MM.1S (cell line): ENCODE measurements around the gene BCAP31.

Experiments
- DNase-seq: peaks from one replicate; pipeline ENCODE4 v3.0.0-alpha.2; 2015
- H2AFZ ChIP-seq: fragments of 300-600 bp; sonication (generic); 2 replicates; pipeline ENCODE4 v1.6.0; 2016; ENCODE audit warnings: antibody characterized with exemption, low read length
- H3F3A ChIP-seq: fragments of 300-600 bp; sonication (generic); 2 replicates; pipeline ENCODE4 v1.6.1; 2016; ENCODE audit warnings: mild to moderate bottlenecking, antibody characterized with exemption, low read length, moderate library complexity, mixed read lengths; ENCODE audit not compliant: insufficient read depth
- H3K27ac ChIP-seq: fragments of 300-600 bp; sonication (generic); 2 replicates; pipeline ENCODE4 v1.5.1; 2016; ENCODE audit warnings: mild to moderate bottlenecking, low read length
- H3K27me3 ChIP-seq: fragments of 300-600 bp; sonication (generic); replicated peaks from 2 replicates; pipeline ENCODE4 v1.6.0; 2016; ENCODE audit warnings: low read length; ENCODE audit not compliant: insufficient read depth
- H3K36me3 ChIP-seq: fragments of 300-600 bp; sonication (generic); replicated peaks from 2 replicates; pipeline ENCODE4 v1.6.1; 2016; ENCODE audit warnings: mild to moderate bottlenecking, low read length, mixed read lengths; ENCODE audit not compliant: insufficient read depth
- H3K4me1 ChIP-seq: fragments of 300-600 bp; sonication (generic); 2 replicates; pipeline ENCODE4 v1.6.1; 2016; ENCODE audit warnings: low read length, mixed read lengths
- H3K4me2 ChIP-seq: fragments of 300-600 bp; sonication (generic); 2 replicates; pipeline ENCODE4 v1.6.0; 2016; ENCODE audit warnings: low read depth, low read length
- H3K4me3 ChIP-seq: fragments of 300-600 bp; sonication (generic); 2 replicates; pipeline ENCODE4 v1.5.1; 2016; ENCODE audit warnings: low read length, mixed read lengths
- H3K79me2 ChIP-seq: fragments of 300-600 bp; sonication (generic); 2 replicates; pipeline ENCODE4 v1.6.1; 2016; ENCODE audit warnings: mixed run types, low read length, mixed read lengths
- H3K9ac ChIP-seq: fragments of 300-600 bp; sonication (generic); 2 replicates; pipeline ENCODE4 v1.6.1; 2016; ENCODE audit warnings: low read length, mixed read lengths
- H3K9me2 ChIP-seq: fragments of 300-600 bp; sonication (generic); replicated peaks from 2 replicates; pipeline ENCODE4 v1.6.1; 2016; ENCODE audit warnings: mild to moderate bottlenecking, low read length, mixed read lengths; ENCODE audit not compliant: insufficient read depth
- H3K9me3 ChIP-seq: fragments of 300-600 bp; sonication (generic); replicated peaks from 2 replicates; pipeline ENCODE4 v1.6.1; 2016; ENCODE audit warnings: mild to moderate bottlenecking, low read length, mixed read lengths; ENCODE audit not compliant: insufficient read depth
- H4K20me1 ChIP-seq: fragments of 300-600 bp; sonication (generic); 2 replicates; pipeline ENCODE4 v1.6.1; 2016; ENCODE audit warnings: mild to moderate bottlenecking, low read length, moderate library complexity, mixed read lengths; ENCODE audit not compliant: insufficient read depth
- CTCF ChIP-seq: fragments of 300-600 bp; sonication (generic); IDR thresholded peaks from 2 replicates; pipeline ENCODE4 v1.5.1; 2016; ENCODE audit warnings: antibody characterized with exemption, low read length, mixed read lengths
- EZH2 ChIP-seq: fragments of 300-600 bp; sonication (generic); optimal IDR thresholded peaks from 2 replicates; pipeline ENCODE3; 2017; ENCODE audit warnings: low read depth, mild to moderate bottlenecking, antibody characterized with exemption, low read length, mixed read lengths
- EZH2phosphoT487 ChIP-seq: fragments of 300-600 bp; sonication (generic); IDR thresholded peaks from 2 replicates; pipeline ENCODE4 v1.6.1; 2018; ENCODE audit warnings: antibody characterized with exemption, low read length

The BCAP31 gene

GRCh38 chrX:153726286-153727122, 2.3 kb upstream of the BCAP31 start:
- DNase-seq, result peak; percentile 83
- H3K9ac ChIP-seq, result peak overlapping the region; percentile 21; the same call in 1 of the 2 replicates
- H3K27me3 ChIP-seq, result no peaks in the 10 kb centered on the region
- peak overlapping the region; percentile 62 for H3K4me2 ChIP-seq
- H3K4me1 ChIP-seq, result peaks cover 23% of the 10 kb centered on the region
- H3K36me3 ChIP-seq, result no peaks in the 10 kb centered on the region
- H3K79me2 ChIP-seq, result peaks cover 31% of the 10 kb centered on the region
- H4K20me1 ChIP-seq, result no peaks in the 10 kb centered on the region
- no peak overlapping the region for H2AFZ ChIP-seq
- no peak for TF ChIP-seq EZH2
- no peak for TF ChIP-seq CTCF
- no peak for TF ChIP-seq EZH2phosphoT487
- peak overlapping the region; percentile 29; the same call in 1 of the 2 replicates for H3K4me3 ChIP-seq
- no peaks in the 10 kb centered on the region for H3K9me2 ChIP-seq
- H3F3A ChIP-seq, result peaks cover 9% of the 10 kb centered on the region
- peak overlapping the region; percentile 57; the same call in 1 of the 2 replicates for H3K27ac ChIP-seq
- H3K9me3 ChIP-seq, result no peaks in the 10 kb centered on the region

- H3K9me3 ChIP-seq, result no peaks in the 10 kb centered on the region
- no peak for DNase-seq
- H3K9ac ChIP-seq, result no peak overlapping the region
- H3K27me3 ChIP-seq, result no peaks in the 10 kb centered on the region
- H3K4me1 ChIP-seq, result peaks cover 20% of the 10 kb centered on the region
- H3K4me2 ChIP-seq, result no peak overlapping the region; the same call in 1 of the 2 replicates
- H4K20me1 ChIP-seq, result no peaks in the 10 kb centered on the region
- H3K9me2 ChIP-seq, result no peaks in the 10 kb centered on the region
- H3K36me3 ChIP-seq, result no peaks in the 10 kb centered on the region
- H3K27ac ChIP-seq, result no peak overlapping the region
- peaks cover 3% of the 10 kb centered on the region for H3F3A ChIP-seq
- H3K4me3 ChIP-seq, result no peak overlapping the region
- TF ChIP-seq EZH2 (no peak), CTCF (no peak), EZH2phosphoT487 (no peak)
- no peak overlapping the region for H2AFZ ChIP-seq
- H3K79me2 ChIP-seq, result peaks cover 32% of the 10 kb centered on the region
These were observed 1.7 kb upstream of the BCAP31 start for GRCh38 chrX:153725832-153726285.

- Histone ChIP-seq H3K4me1 (peaks cover 17% of the 10 kb centered on the region), H3K9ac (peak overlapping the region; percentile 71; the same call in 1 of the 2 replicates), H4K20me1 (no peaks in the 10 kb centered on the region), H2AFZ (no peak overlapping the region), H3K79me2 (peaks cover 37% of the 10 kb centered on the region), H3K9me3 (no peaks in the 10 kb centered on the region), H3K4me2 (peak overlapping the region; percentile 81), H3K27ac (peak overlapping the region; percentile 52; the same call in 1 of the 2 replicates), H3K27me3 (no peaks in the 10 kb centered on the region), H3K4me3 (peak overlapping the region; percentile 61), H3F3A (no peaks in the 10 kb centered on the region), H3K36me3 (no peaks in the 10 kb centered on the region), H3K9me2 (no peaks in the 10 kb centered on the region)
- DNase-seq, result no peak
- TF ChIP-seq CTCF, result no peak
- TF ChIP-seq EZH2phosphoT487, result no peak
- no peak for TF ChIP-seq EZH2
These were observed 1.0 kb upstream of the BCAP31 start for GRCh38 chrX:153725039-153725831.
